GM18508 (cell line): ENCODE measurements around the gene SCN9A.
"Not testable (repeated sequence)": the region's sequence is repeated elsewhere in the genome, so short reads cannot be mapped to it uniquely, and the experiment has no call there.

Source experiments
- ATAC-seq: cut with Tn5 transposase; IDR thresholded peaks from one replicate; pipeline ENCODE4 v1.9.1; 2021; ENCODE audit warnings: moderate number of reproducible peaks; ENCODE audit not compliant: insufficient read depth, unreplicated experiment

Gene SCN9A

GRCh38 chr2:166375736-166376487 is at the start of gene SCN9A:
TSS of gene SCN9A (minus strand) at chr2:166375944. CDS start at chr2:166311756, 64,188 bp downstream.
- no peak for ATAC-seq

GRCh38 chr2:166424841-166425240 is 49.1 kb upstream of the SCN9A start:
- no peak for ATAC-seq

- no peak for ATAC-seq
These were observed 43.8 kb upstream of the SCN9A start for GRCh38 chr2:166419616-166419934.

GRCh38 chr2:166418853-166419615 is 43.3 kb upstream of the SCN9A start:
- no peak for ATAC-seq

- no peak for ATAC-seq
These were observed 41.9 kb upstream of the SCN9A start for GRCh38 chr2:166417669-166418068.

- no peak for ATAC-seq
These were observed 37.5 kb upstream of the SCN9A start for GRCh38 chr2:166413255-166413654.

- ATAC-seq = no peak
These were observed 35.9 kb upstream of the SCN9A start for GRCh38 chr2:166411473-166412230.

GRCh38 chr2:166410828-166411472 is 35.2 kb upstream of the SCN9A start:
- no peak for ATAC-seq

GRCh38 chr2:166407746-166408145 is 32.0 kb upstream of the SCN9A start:
- ATAC-seq = not testable (repeated sequence)

- ATAC-seq = no peak
These were observed 30.6 kb upstream of the SCN9A start for GRCh38 chr2:166406374-166406773.

GRCh38 chr2:166405569-166405926 is 29.8 kb upstream of the SCN9A start:
- ATAC-seq = no peak

GRCh38 chr2:166404831-166405568 is 29.3 kb upstream of the SCN9A start:
- no peak for ATAC-seq

- no peak for ATAC-seq
These were observed 18.5 kb upstream of the SCN9A start for GRCh38 chr2:166394245-166394644.

GRCh38 chr2:166393008-166393407 is 17.3 kb upstream of the SCN9A start:
- no peak for ATAC-seq

GRCh38 chr2:166388481-166389070 is 12.8 kb upstream of the SCN9A start:
- ATAC-seq = no peak

GRCh38 chr2:166385313-166385712 is 9.6 kb upstream of the SCN9A start:
- no peak for ATAC-seq

- no peak for ATAC-seq
These were observed 9.0 kb upstream of the SCN9A start for GRCh38 chr2:166384774-166385173.

GRCh38 chr2:166382448-166382847 is 6.7 kb upstream of the SCN9A start:
- no peak for ATAC-seq

- no peak for ATAC-seq
These were observed 4.9 kb upstream of the SCN9A start for GRCh38 chr2:166380615-166381014.

GRCh38 chr2:166376873-166377272 is 1.1 kb upstream of the SCN9A start:
- ATAC-seq = no peak
